Right lung (tissue), 5 donors: ENCODE measurements around the gene CCDC60. TPM values are rescaled to one million over a fixed set of nuclear protein-coding genes. Genes with fewer than 3 reads are reported as not detected.
A peak's percentile ranks its signal among the peaks of the same experiment; 100 is the strongest.

Source experiments
- DNase-seq, 2 donors: peaks; one replicate each; pipeline ENCODE4 v3.0.0-alpha.2; 2013
- polyA plus RNA-seq, 5 donors: library from polyadenylated mRNA; unstranded; fragments of 120-200 nt; gene quantifications; one replicate each; pipeline versions ENCODE4 v1.2.1 to v1.2.3, GENCODE V29; 2013; ENCODE audit warnings: inconsistent platforms in 1 of 5, low replicate concordance in 1 of 5; ENCODE audit not compliant: insufficient read length in 5 of 5, insufficient read depth in 1 of 5

CCDC60 gene
- polyA plus RNA-seq, 5 donors, result 0.73 to 2.8 (median 1.6) TPM

GRCh38 chr12:119384340-119384739 is 49.8 kb downstream of the CCDC60 start:
- DNase-seq, result no peak

GRCh38 chr12:119385659-119386058 is 51.1 kb downstream of the CCDC60 start:
- no peak for DNase-seq

GRCh38 chr12:119389687-119390086 is 55.2 kb downstream of the CCDC60 start:
- no peak for DNase-seq

GRCh38 chr12:119391673-119392072 is 57.1 kb downstream of the CCDC60 start:
- no peak for DNase-seq

GRCh38 chr12:119393677-119394076 is 59.1 kb downstream of the CCDC60 start:
- DNase-seq, result no peak

- no peak for DNase-seq
These were observed 63.0 kb downstream of the CCDC60 start for GRCh38 chr12:119397540-119397939.

- no peak for DNase-seq
These were observed 63.7 kb downstream of the CCDC60 start for GRCh38 chr12:119398190-119398589.

GRCh38 chr12:119399301-119399700 is 64.8 kb downstream of the CCDC60 start:
- DNase-seq, result peak; percentile 78 to 83

- no peak for DNase-seq
These were observed 71.8 kb downstream of the CCDC60 start for GRCh38 chr12:119406308-119406707.

- no peak for DNase-seq
These were observed 72.3 kb downstream of the CCDC60 start for GRCh38 chr12:119406811-119407210.

- DNase-seq, result no peak
These were observed 74.5 kb downstream of the CCDC60 start for GRCh38 chr12:119409043-119409442.

- DNase-seq, result no peak
These were observed 75.9 kb downstream of the CCDC60 start for GRCh38 chr12:119410396-119410795.

GRCh38 chr12:119412306-119412705 is 77.8 kb downstream of the CCDC60 start:
- peak; percentile 23 to 37 for DNase-seq

GRCh38 chr12:119412811-119413794 is 78.6 kb downstream of the CCDC60 start:
- DNase-seq, result peak; percentile 67 to 71

- DNase-seq, result no peak
These were observed 81.2 kb downstream of the CCDC60 start for GRCh38 chr12:119415714-119416113.

- no peak for DNase-seq
These were observed 82.9 kb downstream of the CCDC60 start for GRCh38 chr12:119417440-119417839.

- DNase-seq, result no peak
These were observed 84.9 kb downstream of the CCDC60 start for GRCh38 chr12:119419381-119419780.

- DNase-seq, result no peak
These were observed 88.8 kb downstream of the CCDC60 start for GRCh38 chr12:119423285-119423684.

GRCh38 chr12:119425623-119426022 is 91.1 kb downstream of the CCDC60 start:
- no peak for DNase-seq

GRCh38 chr12:119431151-119431550 is 96.6 kb downstream of the CCDC60 start:
- no peak for DNase-seq

GRCh38 chr12:119432949-119433348 is 98.4 kb downstream of the CCDC60 start:
- peak; percentile 6 to 17 for DNase-seq

GRCh38 chr12:119440803-119441360 is 106.4 kb downstream of the CCDC60 start:
- no peak for DNase-seq

GRCh38 chr12:119444462-119445044 is 110.0 kb downstream of the CCDC60 start:
- DNase-seq, result peak in 1 of 2 donors; percentile 9
